ENCODE results near the gene GLMP.

Gene GLMP

GRCh38 chr1:156244126-156244525, 51.4 kb downstream of the GLMP start:
- TF ChIP-seq, protein P1, sequence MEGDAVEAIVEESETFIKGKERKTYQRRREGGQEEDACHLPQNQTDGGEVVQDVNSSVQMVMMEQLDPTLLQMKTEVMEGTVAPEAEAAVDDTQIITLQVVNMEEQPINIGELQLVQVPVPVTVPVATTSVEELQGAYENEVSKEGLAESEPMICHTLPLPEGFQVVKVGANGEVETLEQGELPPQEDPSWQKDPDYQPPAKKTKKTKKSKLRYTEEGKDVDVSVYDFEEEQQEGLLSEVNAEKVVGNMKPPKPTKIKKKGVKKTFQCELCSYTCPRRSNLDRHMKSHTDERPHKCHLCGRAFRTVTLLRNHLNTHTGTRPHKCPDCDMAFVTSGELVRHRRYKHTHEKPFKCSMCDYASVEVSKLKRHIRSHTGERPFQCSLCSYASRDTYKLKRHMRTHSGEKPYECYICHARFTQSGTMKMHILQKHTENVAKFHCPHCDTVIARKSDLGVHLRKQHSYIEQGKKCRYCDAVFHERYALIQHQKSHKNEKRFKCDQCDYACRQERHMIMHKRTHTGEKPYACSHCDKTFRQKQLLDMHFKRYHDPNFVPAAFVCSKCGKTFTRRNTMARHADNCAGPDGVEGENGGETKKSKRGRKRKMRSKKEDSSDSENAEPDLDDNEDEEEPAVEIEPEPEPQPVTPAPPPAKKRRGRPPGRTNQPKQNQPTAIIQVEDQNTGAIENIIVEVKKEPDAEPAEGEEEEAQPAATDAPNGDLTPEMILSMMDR (IDR thresholded peaks at IDR 0.05), result no peak
- DNase-seq, result no peak
- Histone ChIP-seq H3K4me3 (no peak overlapping the region), H3K36me3 (peaks cover 0 to 39% (median 10%) of the 10 kb centered on the region in 3 donors), H3K4me1 (peaks cover 0 to 34% (median 18%) of the 10 kb centered on the region in 4 donors), H3K27me3 (peaks cover 6 to 28% of the 10 kb centered on the region in 2 donors), H3K27ac (no peak overlapping the region), H3K9me3 (no peaks in the 10 kb centered on the region)
- intact Hi-C loops (cut with DNase I; ENCODE audit: low total_unique reads), result no loop called here

DNA sequence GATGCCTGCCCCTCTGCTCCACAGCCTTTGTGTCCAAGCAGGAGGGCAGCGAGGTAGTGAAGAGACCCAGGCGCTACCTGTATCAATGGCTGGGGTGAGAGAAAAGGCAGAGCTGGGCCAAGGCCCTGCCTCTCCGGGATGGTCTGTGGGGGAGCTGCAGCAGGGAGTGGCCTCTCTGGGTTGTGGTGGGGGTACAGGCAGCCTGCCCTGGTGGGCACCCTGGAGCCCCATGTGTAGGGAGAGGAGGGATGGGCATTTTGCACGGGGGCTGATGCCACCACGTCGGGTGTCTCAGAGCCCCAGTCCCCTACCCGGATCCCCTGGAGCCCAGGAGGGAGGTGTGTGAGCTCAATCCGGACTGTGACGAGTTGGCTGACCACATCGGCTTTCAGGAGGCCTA, 52.7 kb downstream of the GLMP start:
- peaks cover 12 to 52% (median 24%) of the 10 kb centered on the region in 3 donors for H3K36me3 ChIP-seq
- peaks cover 6 to 28% of the 10 kb centered on the region in 2 donors for H3K27me3 ChIP-seq

More for the DNA sequence above, 52.7 kb downstream of the GLMP start:
- no peak for DNase-seq
- H3K4me1 ChIP-seq, result peaks cover 0 to 28% (median 14%) of the 10 kb centered on the region in 4 donors
- H3K9me3 ChIP-seq, result no peaks in the 10 kb centered on the region
- H3K27ac ChIP-seq, result no peak overlapping the region
- TF ChIP-seq, protein P1 (IDR thresholded peaks at IDR 0.05), result no peak
- intact Hi-C loops (cut with DNase I; ENCODE audit: low total_unique reads), result no loop called here
- no peak overlapping the region for H3K4me3 ChIP-seq
